Kidney (tissue), 14 donors: Measurements from ENCODE around the gene GNAI1. TPM values are rescaled to one million over a fixed set of nuclear protein-coding genes. Genes with fewer than 3 reads are reported as not detected.

ENCODE experiments used
- DNase-seq, 5 donors: peaks; one replicate each; pipeline ENCODE4 v3.0.0-alpha.2; 2013 to 2020
- FAIRE-seq: peaks from 2 replicates; lab custom pipeline; 2012; peaks lifted over from hg19 to GRCh38; lab: Jason Lieb, UNC
- H3K27ac ChIP-seq, 2 donors: one replicate each; pipeline ENCODE4 v1.7.0; 2013; ENCODE audit warnings: low read depth in 2 of 2, low read length in 2 of 2, inconsistent platforms in 1 of 2
- H3K27me3 ChIP-seq: one replicate; pipeline ENCODE4 v1.7.1; 2013; ENCODE audit warnings: low read length, inconsistent platforms; ENCODE audit not compliant: control insufficient read depth, insufficient read depth
- H3K36me3 ChIP-seq, 3 donors: one replicate each; pipeline versions ENCODE4 v1.7.0 to v1.7.1; 2013; ENCODE audit warnings: low read length in 3 of 3, control low read depth in 1 of 3, inconsistent platforms in 1 of 3; ENCODE audit not compliant: insufficient read depth in 3 of 3, control insufficient read depth in 2 of 3
- H3K4me1 ChIP-seq, 3 donors: one replicate each; pipeline versions ENCODE4 v1.7.0 to v1.7.1; 2013; ENCODE audit warnings: low read length in 3 of 3, inconsistent platforms in 1 of 3, low read depth in 1 of 3; ENCODE audit not compliant: control insufficient read depth in 2 of 3, insufficient read depth in 2 of 3
- H3K4me3 ChIP-seq, 3 donors: one replicate each; pipeline versions ENCODE4 v1.7.0 to v1.8.1; 2013; ENCODE audit warnings: low read length in 3 of 3, control low read depth in 1 of 3, inconsistent platforms in 1 of 3
- H3K9ac ChIP-seq, 3 donors: one replicate each; pipeline versions ENCODE4 v1.7.0 to v1.7.1; 2013; ENCODE audit warnings: low read length in 3 of 3, control low read depth in 1 of 3, inconsistent platforms in 1 of 3
- H3K9me3 ChIP-seq, 3 donors: one replicate each; pipeline versions ENCODE4 v1.7.0 to v1.7.1; 2013; ENCODE audit warnings: low read length in 3 of 3, control low read depth in 1 of 3, inconsistent platforms in 1 of 3; ENCODE audit not compliant: control insufficient read depth in 2 of 3, insufficient read depth in 1 of 3
- intact Hi-C: fragments of 100-400 bp; cut with DNase I; formaldehyde crosslinking; loops from one replicate; pipeline ENCODE4 v1.11.1; 2022
- polyA plus RNA-seq: library from polyadenylated mRNA; stranded (reverse); fragments of 350-450 nt; fragmentation: Illumina TruSeq; extraction: RNeasy Lipid Tissue Mini Kit (QIAGEN cat#74804); gene quantifications from one replicate; pipeline ENCODE4 v1.2.3, GENCODE V29; 2014; ENCODE audit warnings: low read depth, low replicate concordance; ENCODE audit not compliant: insufficient read depth
- total RNA-seq: library from RNA; stranded (reverse); fragmentation: NEBNext Ultra II Directional; extraction: Animal tissue kit (Norgen Biotek cat#: 25700); gene quantifications from one replicate; pipeline ENCODE4 v1.2.1, GENCODE V29; 2021
- TF ChIP-seq, protein P1 (sequence below): IDR thresholded peaks from 3 replicates; pipeline ENCODE4 v1.5.1; 2012; ENCODE audit warnings: mild to moderate bottlenecking, moderate library complexity, borderline replicate concordance; ENCODE audit not compliant: insufficient read depth; ENCODE audit errors: extremely low read depth
- donor health status: control.
- donor health status: control.
- donor health status: control.
- donor health status: control.
- donor health status: control.
- donor health status: DM: yes; HTN: yes; CAD: no.
- donor health status: Normal renal cell carcinoma (clear cell type).

The GNAI1 gene
- total and polyA plus RNA-seq, 2 donors from 2014 or later: 41.9 to 105 TPM

- H3K4me1 ChIP-seq: no peaks in the 10 kb centered on the region
- TF ChIP-seq, protein P1, sequence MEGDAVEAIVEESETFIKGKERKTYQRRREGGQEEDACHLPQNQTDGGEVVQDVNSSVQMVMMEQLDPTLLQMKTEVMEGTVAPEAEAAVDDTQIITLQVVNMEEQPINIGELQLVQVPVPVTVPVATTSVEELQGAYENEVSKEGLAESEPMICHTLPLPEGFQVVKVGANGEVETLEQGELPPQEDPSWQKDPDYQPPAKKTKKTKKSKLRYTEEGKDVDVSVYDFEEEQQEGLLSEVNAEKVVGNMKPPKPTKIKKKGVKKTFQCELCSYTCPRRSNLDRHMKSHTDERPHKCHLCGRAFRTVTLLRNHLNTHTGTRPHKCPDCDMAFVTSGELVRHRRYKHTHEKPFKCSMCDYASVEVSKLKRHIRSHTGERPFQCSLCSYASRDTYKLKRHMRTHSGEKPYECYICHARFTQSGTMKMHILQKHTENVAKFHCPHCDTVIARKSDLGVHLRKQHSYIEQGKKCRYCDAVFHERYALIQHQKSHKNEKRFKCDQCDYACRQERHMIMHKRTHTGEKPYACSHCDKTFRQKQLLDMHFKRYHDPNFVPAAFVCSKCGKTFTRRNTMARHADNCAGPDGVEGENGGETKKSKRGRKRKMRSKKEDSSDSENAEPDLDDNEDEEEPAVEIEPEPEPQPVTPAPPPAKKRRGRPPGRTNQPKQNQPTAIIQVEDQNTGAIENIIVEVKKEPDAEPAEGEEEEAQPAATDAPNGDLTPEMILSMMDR: no peak
- H3K27me3 ChIP-seq: no peaks in the 10 kb centered on the region
- FAIRE-seq (no peak), DNase-seq (no peak)
- no peak overlapping the region for H3K27ac ChIP-seq
- no peak overlapping the region for H3K4me3 ChIP-seq
- intact Hi-C loops: no loop called here
- H3K9me3 ChIP-seq: no peaks in the 10 kb centered on the region
- no peaks in the 10 kb centered on the region for H3K36me3 ChIP-seq
- H3K9ac ChIP-seq: no peak overlapping the region
These were observed 113.3 kb downstream of the GNAI1 start for GRCh38 chr7:80247891-80248290.

GRCh38 chr7:80249184-80249583 lies 114.6 kb downstream of the GNAI1 start:
- TF ChIP-seq, protein P1: no peak
- H3K9ac ChIP-seq: no peak overlapping the region
- H3K4me3 ChIP-seq: no peak overlapping the region
- H3K27me3 ChIP-seq: no peaks in the 10 kb centered on the region
- FAIRE-seq: no peak
- intact Hi-C loops: no loop called here
- H3K9me3 ChIP-seq: no peaks in the 10 kb centered on the region
- no peak overlapping the region for H3K27ac ChIP-seq
- DNase-seq: no peak
- H3K4me1 ChIP-seq: no peaks in the 10 kb centered on the region
- H3K36me3 ChIP-seq: no peaks in the 10 kb centered on the region

DNA sequence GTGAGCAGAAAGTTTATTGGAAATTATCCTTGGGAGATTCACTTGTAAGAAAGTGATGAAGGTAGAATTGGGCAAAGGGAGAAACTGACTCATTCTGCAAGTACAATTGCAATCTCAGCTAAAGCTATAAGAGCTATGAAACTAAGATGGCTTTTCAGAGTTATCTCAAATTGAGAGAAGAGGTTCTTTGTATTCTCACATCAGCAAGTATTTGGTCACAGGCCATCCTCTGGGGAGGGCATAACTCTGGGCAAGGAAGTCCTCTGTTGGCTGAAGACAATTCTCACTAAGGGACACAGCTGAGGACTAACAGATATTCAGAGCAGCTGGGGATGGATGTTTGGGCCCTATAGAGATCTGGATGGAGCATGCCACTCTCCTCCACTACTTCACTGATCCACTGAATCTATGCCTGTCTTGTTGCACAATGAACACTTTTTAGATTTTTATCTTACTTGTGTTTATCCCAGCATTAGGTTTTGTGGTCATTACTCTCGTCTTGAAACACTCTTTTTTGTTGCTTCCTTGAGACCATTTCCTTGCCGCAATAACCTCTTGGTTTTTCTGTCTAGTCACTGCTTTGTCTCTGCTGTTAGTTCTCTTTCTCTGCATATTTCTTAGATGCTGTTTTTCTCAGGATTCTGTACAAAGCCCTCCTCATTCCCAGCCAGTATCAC lies 115.1 kb downstream of the GNAI1 start:
- DNase-seq (no peak), FAIRE-seq (no peak)
- intact Hi-C loops: no loop called here
- no peaks in the 10 kb centered on the region for H3K9me3 ChIP-seq
- H3K4me3 ChIP-seq: no peak overlapping the region
- no peaks in the 10 kb centered on the region for H3K4me1 ChIP-seq
- no peak overlapping the region for H3K9ac ChIP-seq
- TF ChIP-seq, protein P1: no peak
- no peak overlapping the region for H3K27ac ChIP-seq
- no peaks in the 10 kb centered on the region for H3K36me3 ChIP-seq
- no peaks in the 10 kb centered on the region for H3K27me3 ChIP-seq

GRCh38 chr7:80253237-80253636 lies 118.6 kb downstream of the GNAI1 start:
- no peak for DNase-seq
- H3K4me1 ChIP-seq: no peaks in the 10 kb centered on the region
- no peak overlapping the region for H3K4me3 ChIP-seq
- no peak for FAIRE-seq
- no peaks in the 10 kb centered on the region for H3K27me3 ChIP-seq
- intact Hi-C loops: no loop called here
- H3K27ac ChIP-seq: no peak overlapping the region
- no peaks in the 10 kb centered on the region for H3K36me3 ChIP-seq
- no peak overlapping the region for H3K9ac ChIP-seq
- H3K9me3 ChIP-seq: no peaks in the 10 kb centered on the region
- TF ChIP-seq, protein P1: no peak
